ENCODE results near the gene ARHGEF33. TPM values are rescaled to one million over a fixed set of nuclear protein-coding genes. Genes with fewer than 3 reads are reported as not detected.

ARHGEF33 gene
- total and polyA plus RNA-seq, 8 donors, result under 0.01 to 2.0 (median 0.61) TPM; not detected in 1

- no peaks in the 10 kb centered on the region for H3K9me3 ChIP-seq
- H3K4me3 ChIP-seq, result no peak overlapping the region
- no peak overlapping the region for H3K27ac ChIP-seq
- H3K4me1 ChIP-seq, result no peaks in the 10 kb centered on the region
- no peaks in the 10 kb centered on the region for H3K27me3 ChIP-seq
- peaks cover 0 to 6% (median 0%) of the 10 kb centered on the region in 4 donors for H3K36me3 ChIP-seq
- TF ChIP-seq POLR2A (IDR thresholded peaks at IDR 0.05), result no peak
- TF ChIP-seq POLR2AphosphoS5 (IDR thresholded peaks at IDR 0.05), result no peak
- TF ChIP-seq CTCF (IDR thresholded peaks at IDR 0.05), result no peak
- TF ChIP-seq EP300 (IDR thresholded peaks at IDR 0.05), result no peak
- no peak for DNase-seq
- intact Hi-C loops (cut with DNase I; ENCODE audit: low total_unique reads), result no loop called here
- 82 to 96% (median 92%) methylated on average over 2 of the region's 2 CpGs for WGBS, 5 donors
Observed at GRCh38 chr2:38922902-38923301, 33.2 kb downstream of the ARHGEF33 start.

- DNase-seq, result no peak
- Histone ChIP-seq H3K27ac (no peak overlapping the region), H3K36me3 (no peaks in the 10 kb centered on the region), H3K4me3 (no peak overlapping the region), H3K27me3 (no peaks in the 10 kb centered on the region), H3K4me1 (no peaks in the 10 kb centered on the region), H3K9me3 (no peaks in the 10 kb centered on the region)
- WGBS, 5 donors, result 61 to 74% (median 65%) methylated on average over 9 of the region's 9 CpGs
- intact Hi-C loops (cut with DNase I; ENCODE audit: low total_unique reads), result no loop called here
- TF ChIP-seq EP300 (IDR thresholded peaks at IDR 0.05), result no peak
- TF ChIP-seq POLR2AphosphoS5 (IDR thresholded peaks at IDR 0.05), result no peak
- no peak for TF ChIP-seq POLR2A (IDR thresholded peaks at IDR 0.05)
- no peak for TF ChIP-seq CTCF (IDR thresholded peaks at IDR 0.05)
Observed at GRCh38 chr2:38925982-38926381, 36.3 kb downstream of the ARHGEF33 start.

GRCh38 chr2:38930600-38930999, 40.9 kb downstream of the ARHGEF33 start:
- Histone ChIP-seq H3K36me3 (no peaks in the 10 kb centered on the region), H3K4me3 (no peak overlapping the region), H3K9me3 (no peaks in the 10 kb centered on the region), H3K27ac (no peak overlapping the region), H3K27me3 (no peaks in the 10 kb centered on the region), H3K4me1 (no peaks in the 10 kb centered on the region)
- 68 to 83% (median 79%) methylated on average over 2 of the region's 2 CpGs for WGBS, 5 donors
- DNase-seq, result no peak
- TF ChIP-seq POLR2A (IDR thresholded peaks at IDR 0.05), result no peak
- no peak for TF ChIP-seq EP300 (IDR thresholded peaks at IDR 0.05)
- no peak for TF ChIP-seq CTCF (IDR thresholded peaks at IDR 0.05)
- no peak for TF ChIP-seq POLR2AphosphoS5 (IDR thresholded peaks at IDR 0.05)
- intact Hi-C loops (cut with DNase I; ENCODE audit: low total_unique reads), result no loop called here

- DNase-seq, result no peak
- 20 to 35% (median 33%) methylated on average over 1 of the region's 1 CpG for WGBS, 5 donors
- Histone ChIP-seq H3K9me3 (no peaks in the 10 kb centered on the region), H3K27me3 (no peaks in the 10 kb centered on the region), H3K27ac (no peak overlapping the region), H3K36me3 (peaks cover 0 to 5% (median 0%) of the 10 kb centered on the region in 4 donors), H3K4me1 (no peaks in the 10 kb centered on the region), H3K4me3 (no peak overlapping the region)
- TF ChIP-seq POLR2AphosphoS5 (IDR thresholded peaks at IDR 0.05) (no peak), CTCF (IDR thresholded peaks at IDR 0.05) (no peak), POLR2A (IDR thresholded peaks at IDR 0.05) (no peak), EP300 (IDR thresholded peaks at IDR 0.05) (no peak)
- intact Hi-C loops (cut with DNase I; ENCODE audit: low total_unique reads), result no loop called here
Observed at GRCh38 chr2:38932586-38932985, 42.9 kb downstream of the ARHGEF33 start.
